ENCODE results near the gene HHLA2.
A peak's percentile ranks its signal among the peaks of the same experiment; 100 is the strongest.

HHLA2 gene

GRCh38 chr3:108300103-108300849 lies 3.9 kb downstream of the HHLA2 start:
- no peak for DNase-seq (ENCODE audit: low read depth)

GRCh38 chr3:108301695-108302404 lies 5.5 kb downstream of the HHLA2 start:
- no peak for DNase-seq (ENCODE audit: low read depth)

GRCh38 chr3:108302570-108302969 lies 6.2 kb downstream of the HHLA2 start:
- DNase-seq (ENCODE audit: low read depth) = no peak

- DNase-seq (ENCODE audit: low read depth) = no peak
These were observed 9.3 kb downstream of the HHLA2 start for GRCh38 chr3:108305484-108306172.

- DNase-seq (ENCODE audit: low read depth) = no peak
These were observed 15.4 kb downstream of the HHLA2 start for GRCh38 chr3:108311797-108312196.

GRCh38 chr3:108312656-108313055 lies 16.3 kb downstream of the HHLA2 start:
- no peak for DNase-seq (ENCODE audit: low read depth)

GRCh38 chr3:108315767-108316301 lies 19.5 kb downstream of the HHLA2 start:
- no peak for DNase-seq (ENCODE audit: low read depth)

- no peak for DNase-seq (ENCODE audit: low read depth)
These were observed 23.2 kb downstream of the HHLA2 start for GRCh38 chr3:108319428-108320082.

- DNase-seq (ENCODE audit: low read depth) = no peak
These were observed 24.5 kb downstream of the HHLA2 start for GRCh38 chr3:108320746-108321350.

GRCh38 chr3:108322352-108322751 lies 26.0 kb downstream of the HHLA2 start:
- peak; percentile 5 for DNase-seq (ENCODE audit: low read depth)

GRCh38 chr3:108324177-108324576 lies 27.8 kb downstream of the HHLA2 start:
- DNase-seq (ENCODE audit: low read depth) = no peak

GRCh38 chr3:108327168-108327567 lies 30.8 kb downstream of the HHLA2 start:
- no peak for DNase-seq (ENCODE audit: low read depth)

GRCh38 chr3:108328821-108329486 lies 32.6 kb downstream of the HHLA2 start:
- no peak for DNase-seq (ENCODE audit: low read depth)

- no peak for DNase-seq (ENCODE audit: low read depth)
These were observed 33.2 kb downstream of the HHLA2 start for GRCh38 chr3:108329508-108329907.

GRCh38 chr3:108329947-108330346 lies 33.6 kb downstream of the HHLA2 start:
- no peak for DNase-seq (ENCODE audit: low read depth)

GRCh38 chr3:108331792-108332191 lies 35.4 kb downstream of the HHLA2 start:
- no peak for DNase-seq (ENCODE audit: low read depth)

- DNase-seq (ENCODE audit: low read depth) = no peak
These were observed 37.6 kb downstream of the HHLA2 start for GRCh38 chr3:108333961-108334360.

GRCh38 chr3:108334701-108335100 lies 38.4 kb downstream of the HHLA2 start:
- no peak for DNase-seq (ENCODE audit: low read depth)

- no peak for DNase-seq (ENCODE audit: low read depth)
These were observed 42.7 kb downstream of the HHLA2 start for GRCh38 chr3:108338901-108339545.

- DNase-seq (ENCODE audit: low read depth) = no peak
These were observed 45.6 kb downstream of the HHLA2 start for GRCh38 chr3:108341911-108342310.
